GM18505 (cell line): Measurements from ENCODE around the gene ST6GALNAC4.

Experiments
- ATAC-seq: cut with Tn5 transposase; IDR thresholded peaks from one replicate; pipeline ENCODE4 v1.9.1; 2021; ENCODE audit not compliant: unreplicated experiment
- POLR2A ChIP-seq: IDR thresholded peaks from 4 replicates; pipeline ENCODE4 v1.6.1; 2011; ENCODE audit warnings: borderline replicate concordance; ENCODE audit not compliant: insufficient read depth, insufficient read length; ENCODE audit errors: extremely low read depth

ST6GALNAC4 gene

DNA sequence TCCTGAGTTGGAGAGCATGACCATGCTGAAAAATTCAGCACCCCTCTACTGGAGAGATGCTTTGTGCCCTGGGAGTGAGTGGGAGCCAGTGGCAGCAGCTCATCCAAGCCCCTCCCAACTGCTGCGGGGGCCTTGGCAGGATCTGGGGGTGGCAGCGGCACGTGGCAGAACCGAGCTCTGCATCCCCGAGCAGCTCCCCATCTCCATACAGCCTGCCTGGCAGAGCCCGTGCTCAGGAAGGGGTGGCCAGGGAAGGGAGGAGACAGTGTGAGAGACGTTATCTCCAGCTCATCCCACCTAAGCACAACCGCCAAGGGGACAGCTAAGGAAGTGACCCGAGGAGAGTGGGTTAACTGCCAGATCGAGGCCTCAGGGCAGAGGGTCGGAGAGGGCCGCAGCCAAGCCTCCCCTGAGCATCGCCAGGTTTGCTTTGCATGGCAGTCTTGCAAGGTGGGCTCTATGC, 38.0 kb upstream of the ST6GALNAC4 start:
- no peak for TF ChIP-seq POLR2A
- no peak for ATAC-seq

- no peak for TF ChIP-seq POLR2A
- ATAC-seq = no peak
Measured at GRCh38 chr9:127953768-127954505, 37.1 kb upstream of the ST6GALNAC4 start.

GRCh38 chr9:127953154-127953553, 36.3 kb upstream of the ST6GALNAC4 start:
- no peak for TF ChIP-seq POLR2A
- no peak for ATAC-seq

DNA sequence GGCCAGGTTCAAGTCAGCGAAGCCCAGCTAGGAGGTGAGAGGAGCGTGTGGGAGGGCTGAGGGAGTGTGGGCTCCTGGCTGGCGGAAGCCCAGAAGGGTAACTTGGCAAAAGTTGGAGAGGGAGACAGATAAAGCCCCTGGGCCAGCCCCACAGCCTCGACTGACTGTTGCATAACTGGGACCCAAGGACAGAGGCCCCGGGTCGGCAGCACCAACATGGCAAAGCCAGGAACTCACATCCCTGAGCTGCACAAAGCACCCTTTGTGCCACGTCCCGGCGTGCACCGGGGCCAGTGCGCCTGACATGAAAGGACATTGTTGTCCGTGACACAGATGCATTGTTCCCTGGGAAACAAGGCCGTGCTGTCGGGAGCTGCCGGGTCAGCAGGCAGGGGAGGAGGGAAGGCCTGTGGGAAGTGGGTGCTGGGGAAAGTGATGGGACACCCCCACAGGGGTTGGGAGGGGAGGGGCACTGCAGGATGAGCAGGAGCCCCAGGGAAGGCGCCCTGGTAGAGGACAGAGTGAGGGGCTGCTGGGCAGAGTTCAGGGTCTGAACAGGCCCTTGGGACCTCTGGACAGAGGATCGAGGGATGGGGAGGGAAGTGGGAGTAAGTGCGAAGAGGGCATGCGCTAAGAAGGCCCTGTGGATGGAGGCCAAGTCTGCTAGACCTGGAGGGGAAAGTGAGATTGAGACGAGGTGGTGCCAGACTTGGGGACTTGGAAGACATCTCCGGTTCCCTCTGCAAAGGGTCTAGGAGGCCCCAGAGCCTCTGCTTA, 33.9 kb upstream of the ST6GALNAC4 start:
- no peak for ATAC-seq
- TF ChIP-seq POLR2A = no peak

- no peak for ATAC-seq
- no peak for TF ChIP-seq POLR2A
Measured at GRCh38 chr9:127949827-127950512, 33.1 kb upstream of the ST6GALNAC4 start.

DNA sequence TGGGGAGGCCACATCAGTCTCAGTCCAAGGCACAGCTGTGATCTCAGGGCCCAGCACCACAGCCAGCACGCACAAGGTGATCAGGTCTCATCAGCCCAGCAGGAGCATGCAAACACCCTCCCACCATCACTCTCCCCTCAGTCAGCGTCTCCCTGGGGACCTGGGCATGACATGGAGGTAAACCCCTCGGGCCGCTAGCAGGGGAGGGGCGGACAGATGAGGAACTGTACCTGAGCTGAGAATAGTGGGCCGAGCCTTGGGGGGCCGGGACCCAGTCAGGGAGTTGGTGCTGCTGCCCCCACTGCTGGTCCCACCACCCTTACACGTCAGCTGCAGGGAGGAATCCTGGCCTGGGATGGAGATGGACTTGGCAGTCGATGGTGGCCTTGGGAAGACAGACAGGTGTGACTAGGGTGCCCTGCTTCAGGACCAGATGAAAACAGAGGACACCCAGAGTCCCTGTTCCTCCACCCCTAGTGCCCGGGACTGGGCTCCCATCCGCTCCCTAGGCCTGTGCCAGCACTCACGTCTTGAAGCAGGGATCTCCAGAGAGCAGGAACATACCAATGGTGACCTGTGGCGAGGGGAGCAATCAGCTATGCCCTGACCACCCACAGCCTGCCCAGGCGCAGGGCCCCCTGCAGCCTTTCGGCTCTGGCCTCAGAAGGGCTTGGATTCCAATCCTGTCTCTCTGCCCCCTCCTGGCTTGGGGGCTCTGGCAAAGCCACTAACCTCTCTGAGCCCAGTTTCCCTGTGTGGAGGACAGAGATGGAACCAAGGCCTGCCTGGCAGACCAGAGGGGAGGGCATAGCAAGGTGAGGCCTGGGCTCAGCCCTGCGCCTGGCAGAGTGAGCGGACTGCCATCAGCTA, 31.2 kb upstream of the ST6GALNAC4 start:
- no peak for TF ChIP-seq POLR2A
- ATAC-seq = no peak

DNA sequence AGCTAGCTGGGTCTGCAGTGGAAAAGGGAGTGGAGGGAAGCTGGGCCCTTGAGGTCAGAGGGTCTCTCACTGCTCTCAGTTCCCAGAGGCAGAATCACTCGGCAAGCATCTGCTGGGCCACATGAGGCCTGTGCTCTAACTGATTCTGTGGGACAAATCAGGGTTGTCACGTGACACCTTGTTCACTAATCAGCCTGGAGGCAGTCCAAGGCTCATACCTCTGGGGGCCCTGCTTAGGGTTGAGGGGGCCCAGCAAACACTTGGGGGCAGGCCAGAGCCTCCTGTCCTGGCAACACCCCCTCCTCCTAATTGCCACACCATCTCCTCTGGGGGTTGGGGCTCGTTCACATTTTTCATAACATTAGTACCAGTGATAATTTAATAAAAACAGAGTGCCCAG, 29.9 kb upstream of the ST6GALNAC4 start:
- ATAC-seq = no peak
- no peak for TF ChIP-seq POLR2A

- ATAC-seq = no peak
- no peak for TF ChIP-seq POLR2A
Measured at GRCh38 chr9:127945942-127946341, 29.1 kb upstream of the ST6GALNAC4 start.

DNA sequence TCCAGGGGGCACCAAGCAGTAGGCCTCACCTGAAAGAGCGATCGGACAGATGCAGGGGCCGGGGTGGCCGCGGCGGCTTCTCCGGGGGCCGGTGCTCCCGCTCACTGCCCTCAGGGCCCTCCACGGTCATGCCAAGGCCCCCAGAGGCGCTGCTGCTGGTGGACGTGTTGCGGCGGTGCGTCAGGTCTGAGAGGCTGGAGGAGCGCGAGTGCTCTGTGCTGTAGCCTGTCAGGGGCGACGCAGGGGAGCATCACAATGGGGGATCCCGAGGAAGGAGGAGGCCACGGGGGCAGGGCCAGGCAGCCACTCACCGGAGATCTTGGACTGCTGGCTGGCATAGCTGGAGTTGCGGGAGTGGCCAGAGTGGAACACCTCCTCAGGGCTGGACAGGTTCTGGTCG, 28.5 kb upstream of the ST6GALNAC4 start:
- no peak for TF ChIP-seq POLR2A
- no peak for ATAC-seq

GRCh38 chr9:127944586-127945218, 27.9 kb upstream of the ST6GALNAC4 start:
- no peak for ATAC-seq
- TF ChIP-seq POLR2A = no peak

DNA sequence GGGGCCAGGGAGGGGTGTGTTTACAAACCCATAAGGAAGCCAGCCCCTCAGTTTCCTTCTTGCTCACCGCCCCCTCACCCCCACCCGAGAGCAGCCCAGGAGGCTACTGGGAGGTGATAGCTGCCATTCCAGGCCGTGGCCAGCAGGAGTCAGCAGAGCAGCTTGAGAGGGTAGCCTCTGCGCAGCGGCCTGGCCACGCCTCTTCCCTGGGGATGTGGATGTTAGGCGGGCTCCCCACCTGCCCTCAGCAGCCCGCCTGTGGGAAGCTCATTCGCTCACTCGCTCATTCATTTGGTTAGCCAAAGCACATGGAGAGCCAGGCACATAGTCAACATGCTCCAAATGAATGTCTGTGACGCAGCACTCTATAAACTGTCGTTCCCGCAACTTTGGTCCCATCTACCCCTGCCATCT, 26.9 kb upstream of the ST6GALNAC4 start:
- no peak for ATAC-seq
- TF ChIP-seq POLR2A = no peak

- no peak for ATAC-seq
- TF ChIP-seq POLR2A = no peak
Measured at GRCh38 chr9:127943011-127943662, 26.3 kb upstream of the ST6GALNAC4 start.

- TF ChIP-seq POLR2A = no peak
- no peak for ATAC-seq
Measured at GRCh38 chr9:127942216-127943010, 25.6 kb upstream of the ST6GALNAC4 start.
